ENCODE results near the gene CASZ1.
A peak's percentile ranks its signal among the peaks of the same experiment; 100 is the strongest.

Gene CASZ1

GRCh38 chr1:10598389-10598702, 198.1 kb downstream of the CASZ1 start:
- TF ChIP-seq YY1 (IDR thresholded peaks at IDR 0.05; ENCODE audit: insufficient read depth, insufficient read length) (no peak), SUZ12 (IDR thresholded peaks at IDR 0.05; ENCODE audit: extremely low read depth, insufficient read depth, insufficient read length) (no peak), ZNF274 (IDR thresholded peaks at IDR 0.05; ENCODE audit: low read depth, low read length) (no peak)
- H3K9me3 ChIP-seq (ENCODE audit: insufficient read depth, low read length), result no peaks in the 10 kb centered on the region
- no peak overlapping the region for H3K4me3 ChIP-seq (ENCODE audit: insufficient read length, low read depth)
- no peak for DNase-seq (ENCODE audit: low read depth, low spot score)
- H3K4me1 ChIP-seq (ENCODE audit: insufficient read depth, insufficient read length), result peaks cover 7% of the 10 kb centered on the region
- peaks cover 2% of the 10 kb centered on the region for H3K36me3 ChIP-seq (ENCODE audit: insufficient read depth, insufficient read length, low read length)
- no peak overlapping the region for H3K9ac ChIP-seq (ENCODE audit: insufficient read length, low read depth)
- H3K27me3 ChIP-seq (ENCODE audit: insufficient read depth, insufficient read length), result no peaks in the 10 kb centered on the region

- TF ChIP-seq SUZ12 (IDR thresholded peaks at IDR 0.05; ENCODE audit: extremely low read depth, insufficient read depth, insufficient read length), result no peak
- TF ChIP-seq ZNF274 (IDR thresholded peaks at IDR 0.05; ENCODE audit: low read depth, low read length), result no peak
- TF ChIP-seq YY1 (IDR thresholded peaks at IDR 0.05; ENCODE audit: insufficient read depth, insufficient read length), result no peak
- Histone ChIP-seq H3K4me1 (ENCODE audit: insufficient read depth, insufficient read length) (peaks cover 7% of the 10 kb centered on the region), H3K27me3 (ENCODE audit: insufficient read depth, insufficient read length) (no peaks in the 10 kb centered on the region), H3K9ac (ENCODE audit: insufficient read length, low read depth) (no peak overlapping the region), H3K36me3 (ENCODE audit: insufficient read depth, insufficient read length, low read length) (peaks cover 2% of the 10 kb centered on the region), H3K9me3 (ENCODE audit: insufficient read depth, low read length) (no peaks in the 10 kb centered on the region), H3K4me3 (ENCODE audit: insufficient read length, low read depth) (no peak overlapping the region)
- DNase-seq (ENCODE audit: low read depth, low spot score), result no peak
Measured at GRCh38 chr1:10597492-10598388, 198.7 kb downstream of the CASZ1 start.

GRCh38 chr1:10596780-10597179, 199.7 kb downstream of the CASZ1 start:
- H3K4me3 ChIP-seq (ENCODE audit: insufficient read length, low read depth), result no peak overlapping the region
- H3K9me3 ChIP-seq (ENCODE audit: insufficient read depth, low read length), result no peaks in the 10 kb centered on the region
- H3K36me3 ChIP-seq (ENCODE audit: insufficient read depth, insufficient read length, low read length), result peaks cover 2% of the 10 kb centered on the region
- H3K9ac ChIP-seq (ENCODE audit: insufficient read length, low read depth), result peak overlapping the region; percentile 10
- DNase-seq (ENCODE audit: low read depth, low spot score), result no peak
- TF ChIP-seq SUZ12 (IDR thresholded peaks at IDR 0.05; ENCODE audit: extremely low read depth, insufficient read depth, insufficient read length) (no peak), ZNF274 (IDR thresholded peaks at IDR 0.05; ENCODE audit: low read depth, low read length) (no peak), YY1 (IDR thresholded peaks at IDR 0.05; ENCODE audit: insufficient read depth, insufficient read length) (no peak)
- H3K27me3 ChIP-seq (ENCODE audit: insufficient read depth, insufficient read length), result no peaks in the 10 kb centered on the region
- H3K4me1 ChIP-seq (ENCODE audit: insufficient read depth, insufficient read length), result peaks cover 7% of the 10 kb centered on the region

GRCh38 chr1:10594595-10595223, 201.7 kb downstream of the CASZ1 start:
- no peaks in the 10 kb centered on the region for H3K27me3 ChIP-seq (ENCODE audit: insufficient read depth, insufficient read length)
- TF ChIP-seq YY1 (IDR thresholded peaks at IDR 0.05; ENCODE audit: insufficient read depth, insufficient read length), result no peak
- no peak for TF ChIP-seq SUZ12 (IDR thresholded peaks at IDR 0.05; ENCODE audit: extremely low read depth, insufficient read depth, insufficient read length)
- no peak for TF ChIP-seq ZNF274 (IDR thresholded peaks at IDR 0.05; ENCODE audit: low read depth, low read length)
- no peak overlapping the region for H3K9ac ChIP-seq (ENCODE audit: insufficient read length, low read depth)
- no peak overlapping the region for H3K4me3 ChIP-seq (ENCODE audit: insufficient read length, low read depth)
- no peaks in the 10 kb centered on the region for H3K9me3 ChIP-seq (ENCODE audit: insufficient read depth, low read length)
- H3K36me3 ChIP-seq (ENCODE audit: insufficient read depth, insufficient read length, low read length), result peaks cover 2% of the 10 kb centered on the region
- no peak for DNase-seq (ENCODE audit: low read depth, low spot score)
- peaks cover 4% of the 10 kb centered on the region for H3K4me1 ChIP-seq (ENCODE audit: insufficient read depth, insufficient read length)

- Histone ChIP-seq H3K9me3 (ENCODE audit: insufficient read depth, low read length) (no peaks in the 10 kb centered on the region), H3K27me3 (ENCODE audit: insufficient read depth, insufficient read length) (no peaks in the 10 kb centered on the region), H3K9ac (ENCODE audit: insufficient read length, low read depth) (no peak overlapping the region), H3K4me3 (ENCODE audit: insufficient read length, low read depth) (no peak overlapping the region), H3K4me1 (ENCODE audit: insufficient read depth, insufficient read length) (peaks cover 4% of the 10 kb centered on the region), H3K36me3 (ENCODE audit: insufficient read depth, insufficient read length, low read length) (peaks cover 2% of the 10 kb centered on the region)
- no peak for TF ChIP-seq ZNF274 (IDR thresholded peaks at IDR 0.05; ENCODE audit: low read depth, low read length)
- no peak for TF ChIP-seq YY1 (IDR thresholded peaks at IDR 0.05; ENCODE audit: insufficient read depth, insufficient read length)
- no peak for TF ChIP-seq SUZ12 (IDR thresholded peaks at IDR 0.05; ENCODE audit: extremely low read depth, insufficient read depth, insufficient read length)
- no peak for DNase-seq (ENCODE audit: low read depth, low spot score)
Measured at GRCh38 chr1:10593750-10594149, 202.7 kb downstream of the CASZ1 start.

GRCh38 chr1:10592373-10592772, 204.1 kb downstream of the CASZ1 start:
- no peak overlapping the region for H3K9ac ChIP-seq (ENCODE audit: insufficient read length, low read depth)
- TF ChIP-seq ZNF274 (IDR thresholded peaks at IDR 0.05; ENCODE audit: low read depth, low read length) (no peak), YY1 (IDR thresholded peaks at IDR 0.05; ENCODE audit: insufficient read depth, insufficient read length) (no peak), SUZ12 (IDR thresholded peaks at IDR 0.05; ENCODE audit: extremely low read depth, insufficient read depth, insufficient read length) (no peak)
- no peak overlapping the region for H3K4me3 ChIP-seq (ENCODE audit: insufficient read length, low read depth)
- DNase-seq (ENCODE audit: low read depth, low spot score), result no peak
- H3K4me1 ChIP-seq (ENCODE audit: insufficient read depth, insufficient read length), result peaks cover 2% of the 10 kb centered on the region
- peaks cover 2% of the 10 kb centered on the region for H3K36me3 ChIP-seq (ENCODE audit: insufficient read depth, insufficient read length, low read length)
- H3K27me3 ChIP-seq (ENCODE audit: insufficient read depth, insufficient read length), result no peaks in the 10 kb centered on the region
- no peaks in the 10 kb centered on the region for H3K9me3 ChIP-seq (ENCODE audit: insufficient read depth, low read length)

GRCh38 chr1:10591010-10591409, 205.4 kb downstream of the CASZ1 start:
- Histone ChIP-seq H3K36me3 (ENCODE audit: insufficient read depth, insufficient read length, low read length) (no peaks in the 10 kb centered on the region), H3K9ac (ENCODE audit: insufficient read length, low read depth) (no peak overlapping the region), H3K27me3 (ENCODE audit: insufficient read depth, insufficient read length) (no peaks in the 10 kb centered on the region), H3K4me3 (ENCODE audit: insufficient read length, low read depth) (no peak overlapping the region), H3K9me3 (ENCODE audit: insufficient read depth, low read length) (no peaks in the 10 kb centered on the region), H3K4me1 (ENCODE audit: insufficient read depth, insufficient read length) (no peaks in the 10 kb centered on the region)
- no peak for DNase-seq (ENCODE audit: low read depth, low spot score)
- TF ChIP-seq ZNF274 (IDR thresholded peaks at IDR 0.05; ENCODE audit: low read depth, low read length) (no peak), YY1 (IDR thresholded peaks at IDR 0.05; ENCODE audit: insufficient read depth, insufficient read length) (no peak), SUZ12 (IDR thresholded peaks at IDR 0.05; ENCODE audit: extremely low read depth, insufficient read depth, insufficient read length) (no peak)
